ENCODE results near the gene NADK2. TPM values are rescaled to one million over a fixed set of nuclear protein-coding genes. Genes with fewer than 3 reads are reported as not detected.
A peak's percentile ranks its signal among the peaks of the same experiment; 100 is the strongest.

Gene NADK2
- total RNA-seq, 4 donors from 2014 or later, result 44.6 to 74.8 (median 59.5) TPM

- Histone ChIP-seq H3K4me3 (no peak overlapping the region), H3K4me1 (no peaks in the 10 kb centered on the region), H3K36me3 (peaks cover 8 to 74% (median 31%) of the 10 kb centered on the region in 4 donors), H3K27me3 (no peaks in the 10 kb centered on the region), H3K9me3 (no peaks in the 10 kb centered on the region), H3K27ac (replicated peaks in 1 of 4) (no peak overlapping the region)
- TF ChIP-seq POLR2A (IDR thresholded peaks at IDR 0.05; ENCODE audit: low read depth) (no peak), POLR2AphosphoS5 (IDR thresholded peaks at IDR 0.05) (no peak), EP300 (IDR thresholded peaks at IDR 0.05) (no peak)
- TF ChIP-seq, protein P1, sequence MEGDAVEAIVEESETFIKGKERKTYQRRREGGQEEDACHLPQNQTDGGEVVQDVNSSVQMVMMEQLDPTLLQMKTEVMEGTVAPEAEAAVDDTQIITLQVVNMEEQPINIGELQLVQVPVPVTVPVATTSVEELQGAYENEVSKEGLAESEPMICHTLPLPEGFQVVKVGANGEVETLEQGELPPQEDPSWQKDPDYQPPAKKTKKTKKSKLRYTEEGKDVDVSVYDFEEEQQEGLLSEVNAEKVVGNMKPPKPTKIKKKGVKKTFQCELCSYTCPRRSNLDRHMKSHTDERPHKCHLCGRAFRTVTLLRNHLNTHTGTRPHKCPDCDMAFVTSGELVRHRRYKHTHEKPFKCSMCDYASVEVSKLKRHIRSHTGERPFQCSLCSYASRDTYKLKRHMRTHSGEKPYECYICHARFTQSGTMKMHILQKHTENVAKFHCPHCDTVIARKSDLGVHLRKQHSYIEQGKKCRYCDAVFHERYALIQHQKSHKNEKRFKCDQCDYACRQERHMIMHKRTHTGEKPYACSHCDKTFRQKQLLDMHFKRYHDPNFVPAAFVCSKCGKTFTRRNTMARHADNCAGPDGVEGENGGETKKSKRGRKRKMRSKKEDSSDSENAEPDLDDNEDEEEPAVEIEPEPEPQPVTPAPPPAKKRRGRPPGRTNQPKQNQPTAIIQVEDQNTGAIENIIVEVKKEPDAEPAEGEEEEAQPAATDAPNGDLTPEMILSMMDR (IDR thresholded peaks at IDR 0.05), result no peak
- intact Hi-C loops (cut with DNase I), result no loop called here
- 88% methylated on average over 2 of the region's 2 CpGs for WGBS
- no peak for DNase-seq (ENCODE audit: extremely low spot score)
Measured at GRCh38 chr5:36180556-36181350, 61.0 kb downstream of the NADK2 start.

DNA sequence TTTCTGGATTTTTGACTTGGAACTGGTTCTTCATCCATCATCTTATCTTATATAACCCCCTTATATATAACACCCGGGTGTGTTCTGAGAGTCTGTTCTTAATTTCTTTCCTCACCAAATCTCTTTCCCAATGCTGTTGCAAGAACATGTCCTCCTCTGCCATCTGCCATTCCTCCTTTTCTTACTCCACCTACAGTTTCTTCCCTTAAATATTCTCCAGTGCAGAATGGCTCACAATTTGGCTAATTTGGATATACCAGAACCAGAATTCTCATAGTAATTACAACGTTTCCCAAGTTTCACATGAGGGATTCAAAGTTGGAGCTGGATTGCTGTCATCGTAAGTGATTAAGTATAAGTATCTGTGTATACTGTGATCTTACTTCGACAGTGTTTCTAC, 61.8 kb downstream of the NADK2 start:
- DNase-seq (ENCODE audit: extremely low spot score), result no peak
- Histone ChIP-seq H3K4me1 (no peaks in the 10 kb centered on the region), H3K9me3 (no peaks in the 10 kb centered on the region), H3K36me3 (peaks cover 8 to 77% (median 31%) of the 10 kb centered on the region in 4 donors), H3K27me3 (no peaks in the 10 kb centered on the region), H3K27ac (replicated peaks in 1 of 4) (no peak overlapping the region), H3K4me3 (no peak overlapping the region)
- WGBS, result 77% methylated on average over 4 of the region's 4 CpGs
- TF ChIP-seq POLR2A (IDR thresholded peaks at IDR 0.05; ENCODE audit: low read depth) (no peak), POLR2AphosphoS5 (IDR thresholded peaks at IDR 0.05) (no peak), EP300 (IDR thresholded peaks at IDR 0.05) (no peak)
- TF ChIP-seq, protein P1 (IDR thresholded peaks at IDR 0.05), result no peak
- intact Hi-C loops (cut with DNase I), result loop anchor here (5.0 kb wide), 1 partner anchor 127 kb away; no protein-coding TSS in a partner anchor

DNA sequence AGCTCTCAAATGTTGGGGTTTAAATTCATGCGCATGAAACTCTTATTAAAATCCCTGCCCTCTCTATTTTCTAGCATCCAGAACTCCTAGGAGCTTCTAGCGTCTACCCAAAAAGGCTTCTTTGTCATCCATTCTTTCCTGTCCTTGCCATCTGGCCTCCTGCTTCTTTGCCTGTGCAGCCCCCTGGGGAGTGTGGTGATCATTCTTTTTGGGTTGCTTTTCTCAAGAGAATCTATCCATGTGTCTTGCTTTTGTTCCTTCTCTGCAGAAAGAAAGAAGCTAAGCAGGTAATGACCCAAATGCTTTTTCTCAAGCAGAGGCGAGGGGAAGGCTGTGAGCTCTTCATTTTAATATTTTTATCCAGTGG, 63.2 kb downstream of the NADK2 start:
- H3K27me3 ChIP-seq, result no peaks in the 10 kb centered on the region
- 96% methylated on average over 3 of the region's 3 CpGs for WGBS
- H3K27ac ChIP-seq (replicated peaks in 1 of 4), result no peak overlapping the region
- no peak overlapping the region for H3K4me3 ChIP-seq
- H3K9me3 ChIP-seq, result no peaks in the 10 kb centered on the region
- intact Hi-C loops (cut with DNase I), result loop anchor here (5.0 kb wide), 1 partner anchor 129 kb away; no protein-coding TSS in a partner anchor
- DNase-seq (ENCODE audit: extremely low spot score), result no peak
- peaks cover 8 to 78% (median 42%) of the 10 kb centered on the region in 4 donors for H3K36me3 ChIP-seq
- H3K4me1 ChIP-seq, result peaks cover 0 to 6% (median 0%) of the 10 kb centered on the region in 4 donors
- TF ChIP-seq POLR2AphosphoS5 (IDR thresholded peaks at IDR 0.05), result no peak
- TF ChIP-seq, protein P1 (IDR thresholded peaks at IDR 0.05), result no peak
- no peak for TF ChIP-seq EP300 (IDR thresholded peaks at IDR 0.05)
- TF ChIP-seq POLR2A (IDR thresholded peaks at IDR 0.05; ENCODE audit: low read depth), result no peak

GRCh38 chr5:36177715-36178523, 63.8 kb downstream of the NADK2 start:
- Histone ChIP-seq H3K4me1 (peaks cover 0 to 11% (median 0%) of the 10 kb centered on the region in 4 donors), H3K27ac (replicated peaks in 1 of 4) (no peak overlapping the region), H3K9me3 (no peaks in the 10 kb centered on the region), H3K27me3 (no peaks in the 10 kb centered on the region), H3K36me3 (peaks cover 12 to 78% (median 46%) of the 10 kb centered on the region in 4 donors), H3K4me3 (no peak overlapping the region)
- TF ChIP-seq, protein P1 (IDR thresholded peaks at IDR 0.05), result peak; percentile 62 to 73 (median 65)
- no peak for TF ChIP-seq POLR2A (IDR thresholded peaks at IDR 0.05; ENCODE audit: low read depth)
- no peak for TF ChIP-seq EP300 (IDR thresholded peaks at IDR 0.05)
- intact Hi-C loops (cut with DNase I), result loop anchor here (5.0 kb wide), 1 partner anchor 129 kb away; no protein-coding TSS in a partner anchor
- 55% methylated on average over 2 of the region's 2 CpGs for WGBS
- no peak for DNase-seq (ENCODE audit: extremely low spot score)
